Measurements from ENCODE around the gene CREB3.

GRCh38 chr9:35714579-35715252 is 17.8 kb upstream of the CREB3 start:
- TF ChIP-seq CTCF (IDR thresholded peaks at IDR 0.05 in 4 of 5, conservative IDR thresholded peaks at IDR 0.05 in 1 of 5) (no peak), POLR2A (IDR thresholded peaks at IDR 0.05) (no peak)
